Mucosa of stomach (tissue), 1 donor: ENCODE results near the gene CACNA2D3.

Source experiments
- H3K27me3 ChIP-seq: one replicate; pipeline ENCODE4 v1.7.0; 2013; ENCODE audit warnings: mild to moderate bottlenecking, low read length; ENCODE audit not compliant: control insufficient read depth, insufficient read depth
- H3K36me3 ChIP-seq: one replicate; pipeline ENCODE4 v1.7.0; 2013; ENCODE audit warnings: low read length; ENCODE audit not compliant: control insufficient read depth, insufficient read depth
- H3K4me1 ChIP-seq: one replicate; pipeline ENCODE4 v1.7.0; 2013; ENCODE audit warnings: mild to moderate bottlenecking, low read length; ENCODE audit not compliant: control insufficient read depth, insufficient read depth
- H3K4me3 ChIP-seq: one replicate; pipeline ENCODE4 v1.7.0; 2013; ENCODE audit warnings: low read length
- H3K9ac ChIP-seq: one replicate; pipeline ENCODE4 v1.7.0; 2013; ENCODE audit warnings: mild to moderate bottlenecking, low read length, moderate library complexity
- H3K9me3 ChIP-seq: one replicate; pipeline ENCODE4 v1.7.0; 2013; ENCODE audit warnings: mild to moderate bottlenecking, low read length, moderate library complexity; ENCODE audit not compliant: control insufficient read depth
- donor health status: Pancreatic carcinoma.

CACNA2D3 gene

GRCh38 chr3:54567949-54568348, 445.6 kb downstream of the CACNA2D3 start:
- no peaks in the 10 kb centered on the region for H3K4me1 ChIP-seq
- no peaks in the 10 kb centered on the region for H3K27me3 ChIP-seq
- H3K4me3 ChIP-seq, result no peak overlapping the region

GRCh38 chr3:54570008-54570407, 447.7 kb downstream of the CACNA2D3 start:
- Histone ChIP-seq H3K27me3 (no peaks in the 10 kb centered on the region), H3K9me3 (no peaks in the 10 kb centered on the region), H3K4me3 (no peak overlapping the region), H3K4me1 (no peaks in the 10 kb centered on the region), H3K36me3 (no peaks in the 10 kb centered on the region), H3K9ac (no peak overlapping the region)

More at GRCh38 chr3:54567949-54568348, 445.6 kb downstream of the CACNA2D3 start:
- no peaks in the 10 kb centered on the region for H3K9me3 ChIP-seq
- no peak overlapping the region for H3K9ac ChIP-seq
- H3K36me3 ChIP-seq, result no peaks in the 10 kb centered on the region

GRCh38 chr3:54572197-54572895, 450.0 kb downstream of the CACNA2D3 start:
- Histone ChIP-seq H3K9ac (no peak overlapping the region), H3K36me3 (no peaks in the 10 kb centered on the region), H3K27me3 (no peaks in the 10 kb centered on the region), H3K4me1 (no peaks in the 10 kb centered on the region), H3K9me3 (no peaks in the 10 kb centered on the region), H3K4me3 (no peak overlapping the region)

- H3K36me3 ChIP-seq, result no peaks in the 10 kb centered on the region
- no peaks in the 10 kb centered on the region for H3K27me3 ChIP-seq
- H3K9ac ChIP-seq, result no peak overlapping the region
- no peaks in the 10 kb centered on the region for H3K4me1 ChIP-seq
- no peaks in the 10 kb centered on the region for H3K9me3 ChIP-seq
- H3K4me3 ChIP-seq, result no peak overlapping the region
Observed at GRCh38 chr3:54573858-54574257, 451.5 kb downstream of the CACNA2D3 start.

GRCh38 chr3:54574906-54575617, 452.7 kb downstream of the CACNA2D3 start:
- H3K9ac ChIP-seq, result no peak overlapping the region
- no peaks in the 10 kb centered on the region for H3K27me3 ChIP-seq
- no peak overlapping the region for H3K4me3 ChIP-seq
- no peaks in the 10 kb centered on the region for H3K9me3 ChIP-seq
- H3K36me3 ChIP-seq, result no peaks in the 10 kb centered on the region
- H3K4me1 ChIP-seq, result no peaks in the 10 kb centered on the region

- H3K4me3 ChIP-seq, result no peak overlapping the region
- no peaks in the 10 kb centered on the region for H3K9me3 ChIP-seq
- H3K36me3 ChIP-seq, result no peaks in the 10 kb centered on the region
- no peaks in the 10 kb centered on the region for H3K27me3 ChIP-seq
- H3K9ac ChIP-seq, result no peak overlapping the region
- no peaks in the 10 kb centered on the region for H3K4me1 ChIP-seq
Observed at GRCh38 chr3:54575618-54575960, 453.2 kb downstream of the CACNA2D3 start.

- no peaks in the 10 kb centered on the region for H3K9me3 ChIP-seq
- no peak overlapping the region for H3K4me3 ChIP-seq
- H3K36me3 ChIP-seq, result no peaks in the 10 kb centered on the region
- H3K4me1 ChIP-seq, result no peaks in the 10 kb centered on the region
- no peaks in the 10 kb centered on the region for H3K27me3 ChIP-seq
- H3K9ac ChIP-seq, result no peak overlapping the region
Observed at GRCh38 chr3:54577313-54577712, 455.0 kb downstream of the CACNA2D3 start.

GRCh38 chr3:54578417-54578816, 456.1 kb downstream of the CACNA2D3 start:
- Histone ChIP-seq H3K9ac (no peak overlapping the region), H3K9me3 (no peaks in the 10 kb centered on the region), H3K36me3 (no peaks in the 10 kb centered on the region), H3K27me3 (no peaks in the 10 kb centered on the region), H3K4me3 (no peak overlapping the region), H3K4me1 (no peaks in the 10 kb centered on the region)

GRCh38 chr3:54580453-54580852, 458.1 kb downstream of the CACNA2D3 start:
- Histone ChIP-seq H3K36me3 (no peaks in the 10 kb centered on the region), H3K9me3 (no peaks in the 10 kb centered on the region), H3K4me1 (no peaks in the 10 kb centered on the region), H3K9ac (no peak overlapping the region), H3K4me3 (no peak overlapping the region), H3K27me3 (no peaks in the 10 kb centered on the region)

- no peak overlapping the region for H3K4me3 ChIP-seq
- H3K27me3 ChIP-seq, result no peaks in the 10 kb centered on the region
- H3K36me3 ChIP-seq, result no peaks in the 10 kb centered on the region
- H3K4me1 ChIP-seq, result no peaks in the 10 kb centered on the region
- H3K9me3 ChIP-seq, result no peaks in the 10 kb centered on the region
- no peak overlapping the region for H3K9ac ChIP-seq
Observed at GRCh38 chr3:54582424-54582823, 460.1 kb downstream of the CACNA2D3 start.

GRCh38 chr3:54591157-54591556, 468.8 kb downstream of the CACNA2D3 start:
- H3K4me1 ChIP-seq, result no peaks in the 10 kb centered on the region

GRCh38 chr3:54593653-54594052, 471.3 kb downstream of the CACNA2D3 start:
- no peak overlapping the region for H3K9ac ChIP-seq
- no peaks in the 10 kb centered on the region for H3K4me1 ChIP-seq
- H3K9me3 ChIP-seq, result no peaks in the 10 kb centered on the region
- H3K27me3 ChIP-seq, result no peaks in the 10 kb centered on the region
- H3K4me3 ChIP-seq, result no peak overlapping the region
- no peaks in the 10 kb centered on the region for H3K36me3 ChIP-seq

More at GRCh38 chr3:54591157-54591556, 468.8 kb downstream of the CACNA2D3 start:
- Histone ChIP-seq H3K9ac (no peak overlapping the region), H3K4me3 (no peak overlapping the region), H3K9me3 (no peaks in the 10 kb centered on the region), H3K27me3 (no peaks in the 10 kb centered on the region), H3K36me3 (no peaks in the 10 kb centered on the region)
